SK-N-SH (cell line): Measurements from ENCODE around the gene TACSTD2. TPM values are rescaled to one million over a fixed set of nuclear protein-coding genes. Genes with fewer than 3 reads are reported as not detected.

Experiments used
- CTCF ChIA-PET: fragments of 300-600, 350-600 bp; formaldehyde crosslinking; extraction: SDS; loops from one replicate; lab custom pipeline; 2021; lab: Yijun Ruan, JAX
- POLR2A ChIA-PET: fragments of 350-600 bp; sonication (Branson Sonifier 250); formaldehyde crosslinking; extraction: SDS; loops from one replicate; lab custom pipeline; 2020; ENCODE audit warnings: antibody characterized with exemption, inconsistent platforms; lab: Yijun Ruan, JAX
- DNase-seq: peaks from one replicate; pipeline ENCODE4 v3.0.0; 2012
- H2AFZ ChIP-seq: fragments of 200-600 bp; sonication (generic); 2 replicates; pipeline ENCODE4 v1.8.1; 2016; ENCODE audit warnings: antibody characterized with exemption, mild to moderate bottlenecking, low read depth
- H3F3A ChIP-seq: fragments of 200-600 bp; sonication (generic); replicated peaks from 2 replicates; pipeline ENCODE3; 2016; ENCODE audit warnings: antibody characterized with exemption, mild to moderate bottlenecking; ENCODE audit not compliant: insufficient read depth
- H3K27ac ChIP-seq, 2 experiments: fragments of 200-500 bp in 1 of 2; fragments of 200-600 bp in 1 of 2; sonication (Bioruptor generic) in 1 of 2; sonication (generic), shearing (Covaris generic) in 1 of 2; 2 replicates each; pipeline versions ENCODE4 v1.5.1 to v1.6.1; 2014 to 2016; ENCODE audit warnings: low read depth in 2 of 2, inconsistent platforms in 1 of 2, low read length in 1 of 2, mild to moderate bottlenecking in 1 of 2, mixed read lengths in 1 of 2
- H3K27me3 ChIP-seq: fragments of 200-600 bp; sonication (generic), shearing (Covaris generic); 2 replicates; pipeline ENCODE4 v1.6.1; 2016; ENCODE audit warnings: mixed run types; ENCODE audit not compliant: insufficient read depth
- H3K36me3 ChIP-seq, 2 experiments: fragments of 200-500 bp in 1 of 2; fragments of 200-600 bp in 1 of 2; sonication (Bioruptor generic) in 1 of 2; sonication (generic) in 1 of 2; replicated peaks in 1 of 2; 2 replicates each; pipeline versions ENCODE3 to v1.5.1; 2014 to 2016; ENCODE audit warnings: low read length in 1 of 2, mild to moderate bottlenecking in 1 of 2; ENCODE audit not compliant: insufficient read depth in 2 of 2, control insufficient read depth in 1 of 2
- H3K4me1 ChIP-seq, 2 experiments: fragments of 200-500 bp in 1 of 2; fragments of 200-600 bp in 1 of 2; sonication (Bioruptor generic) in 1 of 2; sonication (generic), shearing (Covaris generic) in 1 of 2; 2 replicates each; pipeline versions ENCODE4 v1.5.1 to v1.6.1; 2014 to 2016; ENCODE audit warnings: low read depth in 1 of 2, low read length in 1 of 2, mixed run types in 1 of 2; ENCODE audit not compliant: insufficient read depth in 2 of 2, control insufficient read depth in 1 of 2
- H3K4me2 ChIP-seq: fragments of 200-600 bp; sonication (generic), shearing (Covaris generic); 2 replicates; pipeline ENCODE4 v1.6.1; 2017; ENCODE audit warnings: mixed run types
- H3K4me3 ChIP-seq, 2 experiments: fragments of 200-500 bp in 1 of 2; fragments of 200-600 bp in 1 of 2; sonication (Bioruptor generic) in 1 of 2; sonication (generic), shearing (Covaris generic) in 1 of 2; 2 replicates each; pipeline versions ENCODE4 v1.5.1 to v1.8.1; 2014 to 2016; ENCODE audit warnings: low read depth in 2 of 2, inconsistent platforms in 1 of 2, low read length in 1 of 2, mild to moderate bottlenecking in 1 of 2, mixed read lengths in 1 of 2, moderate library complexity in 1 of 2
- H3K79me2 ChIP-seq: fragments of 200-600 bp; sonication (generic); 2 replicates; pipeline ENCODE4 v1.8.1; 2017; ENCODE audit warnings: mild to moderate bottlenecking; ENCODE audit not compliant: insufficient read depth
- H3K9ac ChIP-seq: fragments of 200-600 bp; sonication (generic); 2 replicates; pipeline ENCODE4 v1.6.1; 2017; ENCODE audit warnings: mixed run types
- H3K9me2 ChIP-seq: fragments of 200-600 bp; sonication (generic); 2 replicates; pipeline ENCODE4 v1.6.1; 2017; ENCODE audit warnings: mixed run types
- H3K9me3 ChIP-seq: fragments of 200-600 bp; sonication (generic); 2 replicates; pipeline ENCODE4 v1.6.1; 2017; ENCODE audit warnings: mixed run types, mild to moderate bottlenecking, moderate library complexity
- H4K20me1 ChIP-seq: fragments of 200-600 bp; sonication (generic); 2 replicates; pipeline ENCODE4 v1.6.1; 2017; ENCODE audit warnings: mild to moderate bottlenecking, mixed run types; ENCODE audit not compliant: insufficient read depth
- ELF1 ChIP-seq: IDR thresholded peaks from 2 replicates; pipeline ENCODE4 v1.4.0; 2012
- FOXM1 ChIP-seq: IDR thresholded peaks from 2 replicates; pipeline ENCODE4 v1.4.0; 2012; ENCODE audit warnings: low read depth, mild to moderate bottlenecking
- GABPA ChIP-seq: IDR thresholded peaks from 2 replicates; pipeline ENCODE4 v1.4.0; 2012; ENCODE audit warnings: low read depth, mild to moderate bottlenecking
- GATA2 ChIP-seq: sonication (generic); formaldehyde crosslinking; IDR thresholded peaks from 2 replicates; pipeline ENCODE4 v1.5.0; 2020; ENCODE audit warnings: mild to moderate bottlenecking, missing genetic modification reagents
- JUND ChIP-seq: IDR thresholded peaks from 2 replicates; pipeline ENCODE4 v1.4.0; 2012
- MEF2A ChIP-seq: IDR thresholded peaks from 2 replicates; pipeline ENCODE4 v1.4.0; 2012; ENCODE audit warnings: low read depth, borderline replicate concordance
- MXI1 ChIP-seq: IDR thresholded peaks from 2 replicates; pipeline ENCODE4 v1.6.1; 2012; ENCODE audit warnings: mild to moderate bottlenecking, low read depth, low read length, improper control_type of control experiment
- POLR2AphosphoS5 ChIP-seq: IDR thresholded peaks from 2 replicates; pipeline ENCODE4 v1.6.1; 2012; ENCODE audit warnings: low read depth, low read length
- RAD21 ChIP-seq: IDR thresholded peaks from 2 replicates; pipeline ENCODE4 v1.6.1; 2012; ENCODE audit warnings: mild to moderate bottlenecking, low read length
- RCOR1 ChIP-seq: fragments of 150-350 bp; IDR thresholded peaks from 2 replicates; pipeline ENCODE4 v1.6.1; 2017; ENCODE audit warnings: antibody characterized with exemption, low read length
- RXRA ChIP-seq: IDR thresholded peaks from 2 replicates; pipeline ENCODE4 v1.4.0; 2012; ENCODE audit warnings: low read depth, mild to moderate bottlenecking, borderline replicate concordance
- SIN3A ChIP-seq: IDR thresholded peaks from 2 replicates; pipeline ENCODE4 v1.6.1; 2012; ENCODE audit warnings: low read depth, mild to moderate bottlenecking, low read length, moderate library complexity, borderline replicate concordance
- SMC3 ChIP-seq: IDR thresholded peaks from 2 replicates; pipeline ENCODE4 v1.6.1; 2012; ENCODE audit warnings: low read depth, low read length, improper control_type of control experiment
- TAF1 ChIP-seq: IDR thresholded peaks from 2 replicates; pipeline ENCODE4 v1.6.1; 2012; ENCODE audit warnings: low read depth, mild to moderate bottlenecking, low read length, moderate library complexity, borderline replicate concordance
- TCF12 ChIP-seq: IDR thresholded peaks from 2 replicates; pipeline ENCODE4 v1.4.0; 2012
- YY1 ChIP-seq: IDR thresholded peaks from 2 replicates; pipeline ENCODE4 v1.4.0; 2012; ENCODE audit warnings: low read depth, mild to moderate bottlenecking
- WGBS: methylation state at CpG from one replicate; pipeline ENCODE4 v1.1.6; 2017; ENCODE audit warnings: low lambda C conversion rate; 5-methylcytosine and 5-hydroxymethylcytosine counted together
- polyA plus RNA-seq, 3 experiments: library from polyadenylated mRNA; depleted of rRNA; stranded (reverse); fragments of >200 nt; gene quantifications; 2 replicates each; pipeline ENCODE4 v1.2.3, GENCODE V29; 2012
- TF ChIP-seq, protein P1 (sequence below): IDR thresholded peaks from 2 replicates; pipeline ENCODE4 v1.6.1; 2012; ENCODE audit warnings: mild to moderate bottlenecking, low read depth, low read length, moderate library complexity
- TF ChIP-seq, protein P2 (sequence below): IDR thresholded peaks from 2 replicates; pipeline ENCODE4 v1.4.0; 2012; ENCODE audit warnings: low read depth, borderline replicate concordance
- TF ChIP-seq, protein P3 (sequence below): fragments of 150-350 bp; IDR thresholded peaks from 2 replicates; pipeline ENCODE4 v1.6.1; 2016; ENCODE audit warnings: mild to moderate bottlenecking, low read depth, low read length

TACSTD2 gene
- polyA plus RNA-seq, 1 of the 3 experiments (the other 2 are of a cell fraction), result 0.02 TPM

DNA sequence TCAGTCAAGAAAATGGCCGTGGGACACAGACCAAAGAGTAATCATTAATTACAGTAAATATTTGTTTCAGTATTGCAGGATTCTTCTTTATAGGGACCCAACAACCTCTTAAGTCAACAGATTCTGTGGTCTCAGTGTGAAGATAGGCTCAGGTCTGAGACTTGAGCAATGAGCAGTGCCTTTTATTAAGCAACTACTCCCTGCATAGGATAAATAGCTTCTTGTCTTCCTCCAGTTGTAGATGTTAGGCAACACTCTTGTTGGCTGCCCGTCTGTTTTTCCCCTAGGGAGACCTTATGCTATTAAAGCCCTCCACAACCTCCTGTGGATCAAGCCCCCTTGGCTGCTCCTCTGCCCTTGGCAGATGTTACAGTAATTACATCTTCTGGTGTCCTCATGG lies 28.7 kb downstream of the TACSTD2 start:
- 86% methylated on average over 2 of the region's 2 CpGs for WGBS
- Histone ChIP-seq H2AFZ (no peak overlapping the region), H3K27ac (no peak overlapping the region), H4K20me1 (no peaks in the 10 kb centered on the region), H3K9ac (no peak overlapping the region), H3K4me3 (no peak overlapping the region), H3K79me2 (no peaks in the 10 kb centered on the region), H3K4me2 (no peak overlapping the region), H3K9me3 (no peaks in the 10 kb centered on the region), H3K27me3 (no peaks in the 10 kb centered on the region), H3K36me3 (no peaks in the 10 kb centered on the region), H3F3A (no peaks in the 10 kb centered on the region), H3K4me1 (peaks cover 2 to 3% of the 10 kb centered on the region in 2 experiments; a peak in 2 of 4 replicates), H3K9me2 (no peaks in the 10 kb centered on the region)
- DNase-seq, result no peak
- TF ChIP-seq FOXM1 (no peak), SIN3A (no peak), JUND (no peak)
- TF ChIP-seq, protein P1, sequence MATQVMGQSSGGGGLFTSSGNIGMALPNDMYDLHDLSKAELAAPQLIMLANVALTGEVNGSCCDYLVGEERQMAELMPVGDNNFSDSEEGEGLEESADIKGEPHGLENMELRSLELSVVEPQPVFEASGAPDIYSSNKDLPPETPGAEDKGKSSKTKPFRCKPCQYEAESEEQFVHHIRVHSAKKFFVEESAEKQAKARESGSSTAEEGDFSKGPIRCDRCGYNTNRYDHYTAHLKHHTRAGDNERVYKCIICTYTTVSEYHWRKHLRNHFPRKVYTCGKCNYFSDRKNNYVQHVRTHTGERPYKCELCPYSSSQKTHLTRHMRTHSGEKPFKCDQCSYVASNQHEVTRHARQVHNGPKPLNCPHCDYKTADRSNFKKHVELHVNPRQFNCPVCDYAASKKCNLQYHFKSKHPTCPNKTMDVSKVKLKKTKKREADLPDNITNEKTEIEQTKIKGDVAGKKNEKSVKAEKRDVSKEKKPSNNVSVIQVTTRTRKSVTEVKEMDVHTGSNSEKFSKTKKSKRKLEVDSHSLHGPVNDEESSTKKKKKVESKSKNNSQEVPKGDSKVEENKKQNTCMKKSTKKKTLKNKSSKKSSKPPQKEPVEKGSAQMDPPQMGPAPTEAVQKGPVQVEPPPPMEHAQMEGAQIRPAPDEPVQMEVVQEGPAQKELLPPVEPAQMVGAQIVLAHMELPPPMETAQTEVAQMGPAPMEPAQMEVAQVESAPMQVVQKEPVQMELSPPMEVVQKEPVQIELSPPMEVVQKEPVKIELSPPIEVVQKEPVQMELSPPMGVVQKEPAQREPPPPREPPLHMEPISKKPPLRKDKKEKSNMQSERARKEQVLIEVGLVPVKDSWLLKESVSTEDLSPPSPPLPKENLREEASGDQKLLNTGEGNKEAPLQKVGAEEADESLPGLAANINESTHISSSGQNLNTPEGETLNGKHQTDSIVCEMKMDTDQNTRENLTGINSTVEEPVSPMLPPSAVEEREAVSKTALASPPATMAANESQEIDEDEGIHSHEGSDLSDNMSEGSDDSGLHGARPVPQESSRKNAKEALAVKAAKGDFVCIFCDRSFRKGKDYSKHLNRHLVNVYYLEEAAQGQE, result no peak
- ChIA-PET CTCF (interaction anchor here (0.8 to 5.6 kb wide), 5 partner anchors 32 to 1716 kb away, joined by 3 to 67 read pairs (median 5); no protein-coding TSS in a partner anchor), POLR2A (no interaction called here)

DNA sequence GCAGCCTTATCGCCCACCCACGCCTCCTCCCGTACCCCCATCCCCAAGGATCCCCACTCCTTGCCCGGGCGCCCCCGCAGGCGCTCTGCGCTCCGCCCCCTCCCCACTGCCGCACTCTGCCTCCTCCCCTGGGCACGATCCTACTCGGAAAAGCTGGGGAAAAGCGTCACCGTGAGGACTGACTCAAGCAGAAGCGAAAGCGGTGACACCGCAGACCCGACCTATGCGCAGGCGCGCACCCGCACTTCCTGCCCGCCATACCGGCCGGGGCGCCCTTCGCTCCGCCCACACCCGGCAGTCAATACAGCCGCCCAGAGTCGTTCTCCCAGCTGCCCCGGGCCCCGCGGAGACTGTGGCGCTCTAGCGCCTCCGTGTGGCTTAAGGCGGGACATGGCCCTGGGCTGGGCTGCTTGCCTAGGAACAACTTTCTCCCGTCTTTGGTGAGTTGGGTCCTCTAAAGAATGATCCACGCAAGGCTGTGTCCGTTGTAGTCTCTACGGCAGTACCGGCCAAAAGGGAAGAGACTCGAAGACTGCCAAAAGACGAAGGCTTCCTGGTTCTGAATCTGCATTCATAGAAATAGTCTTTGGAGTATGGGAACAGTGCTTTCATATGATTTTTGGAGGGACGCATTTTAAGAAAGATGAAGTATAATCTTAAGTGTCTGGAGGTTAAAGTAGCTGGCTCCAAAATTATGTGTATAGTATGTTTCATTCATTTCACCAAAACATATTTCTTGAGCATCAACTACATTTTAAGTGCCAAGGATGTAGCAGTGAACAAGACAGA lies 30.3 kb downstream of the TACSTD2 start, which contains the start of gene OMA1:
OMA1 (minus strand) TSS at position 207 of the 789 bp plus-strand sequence. CDS start 7,432 bp downstream, outside the sequence.
- Histone ChIP-seq H3K27ac (peak within 1 kb of the TSS; percentile 87 to 93), H3K4me1 (peaks cover 2 to 3% of the 10 kb centered on the region in 2 experiments; a peak in 2 of 4 replicates), H3K9ac (peak within 1 kb of the TSS; percentile 77), H3K36me3 (no peaks in the 10 kb centered on the region), H3K27me3 (no peaks in the 10 kb centered on the region), H3K9me2 (no peaks in the 10 kb centered on the region), H3K79me2 (no peaks in the 10 kb centered on the region), H4K20me1 (no peaks in the 10 kb centered on the region), H3K9me3 (no peaks in the 10 kb centered on the region), H2AFZ (peak within 1 kb of the TSS; percentile 98), H3K4me3 (peak within 1 kb of the TSS; percentile 66 to 69), H3F3A (no peaks in the 10 kb centered on the region), H3K4me2 (peak within 1 kb of the TSS; percentile 83)
- DNase-seq, result peak; percentile 96
- ChIA-PET CTCF (interaction anchor here (0.6 to 5.6 kb wide), 29 partner anchors 8 to 1712 kb away, joined by 3 to 67 read pairs (median 3); no protein-coding TSS in a partner anchor), POLR2A (interaction anchor here (0.5 to 0.7 kb wide), 2 partner anchors 134 to 574 kb away, joined by 3 read pairs; no protein-coding TSS in a partner anchor)
- 1% methylated on average over 17 of the region's 46 CpGs for WGBS
- TF ChIP-seq YY1, result peak; percentile 75
- TF ChIP-seq FOXM1, result no peak
- TF ChIP-seq TCF12, result peak; percentile 48; the same call in 1 of the 2 replicates
- TF ChIP-seq POLR2AphosphoS5, result peak; percentile 66; the same call in 1 of the 2 replicates
- no peak for TF ChIP-seq GATA2
- TF ChIP-seq TAF1, result peak; percentile 46; the same call in 1 of the 2 replicates
- TF ChIP-seq, protein P2, sequence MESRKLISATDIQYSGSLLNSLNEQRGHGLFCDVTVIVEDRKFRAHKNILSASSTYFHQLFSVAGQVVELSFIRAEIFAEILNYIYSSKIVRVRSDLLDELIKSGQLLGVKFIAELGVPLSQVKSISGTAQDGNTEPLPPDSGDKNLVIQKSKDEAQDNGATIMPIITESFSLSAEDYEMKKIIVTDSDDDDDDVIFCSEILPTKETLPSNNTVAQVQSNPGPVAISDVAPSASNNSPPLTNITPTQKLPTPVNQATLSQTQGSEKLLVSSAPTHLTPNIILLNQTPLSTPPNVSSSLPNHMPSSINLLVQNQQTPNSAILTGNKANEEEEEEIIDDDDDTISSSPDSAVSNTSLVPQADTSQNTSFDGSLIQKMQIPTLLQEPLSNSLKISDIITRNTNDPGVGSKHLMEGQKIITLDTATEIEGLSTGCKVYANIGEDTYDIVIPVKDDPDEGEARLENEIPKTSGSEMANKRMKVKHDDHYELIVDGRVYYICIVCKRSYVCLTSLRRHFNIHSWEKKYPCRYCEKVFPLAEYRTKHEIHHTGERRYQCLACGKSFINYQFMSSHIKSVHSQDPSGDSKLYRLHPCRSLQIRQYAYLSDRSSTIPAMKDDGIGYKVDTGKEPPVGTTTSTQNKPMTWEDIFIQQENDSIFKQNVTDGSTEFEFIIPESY, result no peak
- TF ChIP-seq RCOR1, result peak; percentile 80
- TF ChIP-seq GABPA, result peak; percentile 48
- peak; percentile 86 for TF ChIP-seq RAD21
- TF ChIP-seq RXRA, result peak; percentile 32; the same call in 1 of the 2 replicates
- TF ChIP-seq SIN3A, result 0 out of 2 replicates have a peak, but pooled peaks have one; percentile 40
- TF ChIP-seq ELF1, result peak; percentile 79
- TF ChIP-seq MEF2A, result no peak
- TF ChIP-seq, protein P3, sequence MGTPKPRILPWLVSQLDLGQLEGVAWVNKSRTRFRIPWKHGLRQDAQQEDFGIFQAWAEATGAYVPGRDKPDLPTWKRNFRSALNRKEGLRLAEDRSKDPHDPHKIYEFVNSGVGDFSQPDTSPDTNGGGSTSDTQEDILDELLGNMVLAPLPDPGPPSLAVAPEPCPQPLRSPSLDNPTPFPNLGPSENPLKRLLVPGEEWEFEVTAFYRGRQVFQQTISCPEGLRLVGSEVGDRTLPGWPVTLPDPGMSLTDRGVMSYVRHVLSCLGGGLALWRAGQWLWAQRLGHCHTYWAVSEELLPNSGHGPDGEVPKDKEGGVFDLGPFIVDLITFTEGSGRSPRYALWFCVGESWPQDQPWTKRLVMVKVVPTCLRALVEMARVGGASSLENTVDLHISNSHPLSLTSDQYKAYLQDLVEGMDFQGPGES, result no peak
- peak; percentile 2; the same call in 1 of the 2 replicates for TF ChIP-seq MXI1
- TF ChIP-seq SMC3, result peak; percentile 89
